Gastrocnemius medialis (tissue), 4 donors: ENCODE data around the gene FAM110D. TPM values are rescaled to one million over a fixed set of nuclear protein-coding genes. Genes with fewer than 3 reads are reported as not detected.

Experiments used
- ATAC-seq, 2 donors: fragments of 150-250 bp; one replicate each; pipeline ENCODE4 v1.9.1; 2016
- DNase-seq, 2 donors: peaks; one replicate each; pipeline ENCODE4 v3.0.0-alpha.2; 2019
- H3K27ac ChIP-seq, 4 donors: fragments of 200-600 bp; sonication (generic); 1 replicate in 1 of 4; 2 replicates in 3 of 4; pipeline ENCODE4 v1.5.1; 2016 to 2018; ENCODE audit warnings: mild to moderate bottlenecking in 2 of 4, moderate library complexity in 1 of 4
- H3K27me3 ChIP-seq, 3 donors: fragments of 200-600 bp; sonication (generic) in 2 of 3; 1 replicate in 1 of 3; 2 replicates in 2 of 3; pipeline versions ENCODE4 v1.5.1 to v1.6.0; 2016 to 2019; ENCODE audit warnings: mild to moderate bottlenecking in 1 of 3, moderate library complexity in 1 of 3
- H3K36me3 ChIP-seq, 2 donors: fragments of 200-600 bp; sonication (generic) in 1 of 2; one replicate each; pipeline ENCODE4 v1.5.1; 2017 to 2018
- H3K4me1 ChIP-seq, 2 donors: fragments of 200-600 bp; sonication (generic) in 1 of 2; one replicate each; pipeline ENCODE4 v1.5.1; 2016 to 2017; ENCODE audit warnings: mild to moderate bottlenecking in 2 of 2
- H3K4me3 ChIP-seq, 4 donors: fragments of 200-600 bp; sonication (generic) in 3 of 4; 1 replicate in 1 of 4; 2 replicates in 3 of 4; pipeline ENCODE4 v1.5.1; 2016 to 2019; ENCODE audit warnings: mild to moderate bottlenecking in 2 of 4
- H3K9me3 ChIP-seq, 3 donors: fragments of 200-600 bp; sonication (generic) in 2 of 3; 1 replicate in 1 of 3; 2 replicates in 2 of 3; pipeline ENCODE4 v1.5.1; 2016 to 2019
- CTCF ChIP-seq, 5 experiments: fragments of 450-650 bp in 3 of 5; fragments of 200-600 bp in 2 of 5; sonication (generic) in 2 of 5; IDR thresholded peaks in 4 of 5; conservative IDR thresholded peaks in 1 of 5; 1 replicate in 4 of 5; 2 replicates in 1 of 5; pipeline ENCODE4 v1.5.1; 2016 to 2019; ENCODE audit warnings: antibody characterized with exemption in 5 of 5, mild to moderate bottlenecking in 3 of 5, moderate library complexity in 3 of 5
- POLR2A ChIP-seq, 2 donors: fragments of 450-650 bp; IDR thresholded peaks; one replicate each; pipeline ENCODE4 v1.6.1; 2017; ENCODE audit warnings: antibody characterized with exemption in 2 of 2, mild to moderate bottlenecking in 2 of 2, moderate library complexity in 2 of 2
- in situ Hi-C, 4 donors: fragments of 200-750 bp; cut with MboI; loops; one replicate each; pipeline versions ENCODE4 v1.15.0 to v1.8.0; 2017; ENCODE audit warnings: low sequenced_read_pairs in 4 of 4
- intact Hi-C: fragments of 100-400 bp; cut with DNase I; formaldehyde crosslinking; loops from one replicate; pipeline ENCODE4 v1.15.1; 2023; ENCODE audit warnings: low total_unique reads
- total RNA-seq, 4 donors: library from RNA; depleted of rRNA; stranded (reverse); fragments of >200 nt; gene quantifications; one replicate each; pipeline versions ENCODE4 v1.1.0 to v1.2.3, GENCODE V29; 2016

The FAM110D gene
- 1 to 10 TPM; 3.1 to 5.2 (median 4.2) TPM for total RNA-seq

DNA sequence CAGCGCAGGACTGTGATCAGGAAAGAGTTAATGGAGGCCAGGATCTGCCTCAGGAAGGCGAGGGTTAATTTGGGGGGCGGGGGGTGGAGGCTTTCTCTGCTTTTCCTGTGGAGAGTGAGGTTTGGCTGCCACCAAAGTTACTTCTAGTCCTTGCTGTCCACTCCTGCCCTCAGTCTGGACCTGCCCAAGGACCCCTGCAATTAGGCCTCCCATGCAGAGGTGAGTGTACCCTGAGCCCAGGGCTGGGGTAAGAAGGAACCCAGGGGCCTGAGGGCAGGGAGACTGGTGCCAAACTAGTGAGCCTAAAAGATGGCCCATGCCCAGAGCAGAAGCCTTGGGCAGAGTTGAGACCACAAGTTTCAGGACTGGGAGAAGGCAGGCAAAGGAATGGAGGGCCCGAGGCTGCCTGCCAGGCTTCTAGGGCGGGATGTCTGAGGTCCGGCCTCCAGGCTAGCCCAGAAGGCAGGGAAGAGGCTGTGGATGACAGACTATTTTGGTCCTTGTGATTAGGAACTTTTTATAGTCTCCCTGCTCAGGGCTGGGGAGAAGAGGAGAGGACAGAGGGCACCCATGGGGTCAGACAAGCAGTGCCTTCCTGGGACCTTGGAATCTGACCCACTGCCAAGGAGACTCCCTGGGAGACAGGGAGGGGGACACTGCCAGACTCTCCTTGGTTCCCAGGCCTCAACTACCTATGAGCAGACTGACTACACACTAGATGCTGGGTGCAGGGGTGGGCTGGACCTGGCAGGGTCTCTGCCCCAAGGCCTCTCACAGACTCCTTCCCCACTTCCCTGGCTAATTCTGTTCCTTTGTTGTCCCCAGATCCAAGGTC, at the start of gene FAM110D:
Gene FAM110D (plus strand): TSS at position 172 of the 835 bp plus-strand sequence. CDS start 2,213 bp downstream, outside the sequence.
- H3K27ac ChIP-seq: peak within 1 kb of the TSS; percentile 32 to 81 (median 63)
- H3K4me1 ChIP-seq: peaks cover 7 to 11% of the 10 kb centered on the region in 2 donors

GRCh38 chr1:26109229-26110164, 49.4 kb upstream of the FAM110D start:
- DNase-seq: no peak
- peaks cover 28 to 36% of the 10 kb centered on the region in 2 donors for H3K4me1 ChIP-seq
- no peaks in the 10 kb centered on the region for H3K9me3 ChIP-seq
- H3K36me3 ChIP-seq: no peaks in the 10 kb centered on the region
- in situ Hi-C loops: loop anchor here in 2 of 4 donors (5.0 kb wide), 1 partner anchor 38 kb away; no protein-coding TSS in a partner anchor
- intact Hi-C loops: loop anchor here (2.0 to 5.0 kb wide), 4 partner anchors 15 to 128 kb away; no protein-coding TSS in a partner anchor
- peak overlapping the region; percentile 96 to 98 (median 97) for H3K27ac ChIP-seq
- H3K27me3 ChIP-seq: no peaks in the 10 kb centered on the region
- ATAC-seq: no peak
- H3K4me3 ChIP-seq: no peak overlapping the region
- TF ChIP-seq CTCF (IDR thresholded peaks at IDR 0.05 in 4 of 5, conservative IDR thresholded peaks at IDR 0.05 in 1 of 5) (no peak), POLR2A (IDR thresholded peaks at IDR 0.05) (no peak)

More for the DNA sequence above, at the start of gene FAM110D:
- DNase-seq: peak in 1 of 2 donors; percentile 12
- no peak for ATAC-seq
- Histone ChIP-seq H3K4me3 (peak within 1 kb of the TSS; percentile 6 to 76 (median 61)), H3K9me3 (no peaks in the 10 kb centered on the region), H3K27me3 (no peaks in the 10 kb centered on the region), H3K36me3 (no peaks in the 10 kb centered on the region)
- intact Hi-C loops: no loop called here
- in situ Hi-C loops: loop anchor here in 1 of 4 donors (25.0 kb wide), 2 partner anchors 122 to 272 kb away; partner anchors contain the start of genes PAQR7 and SLC30A2
- TF ChIP-seq POLR2A (IDR thresholded peaks at IDR 0.05) (no peak), CTCF (IDR thresholded peaks at IDR 0.05 in 4 of 5, conservative IDR thresholded peaks at IDR 0.05 in 1 of 5) (no peak)

DNA sequence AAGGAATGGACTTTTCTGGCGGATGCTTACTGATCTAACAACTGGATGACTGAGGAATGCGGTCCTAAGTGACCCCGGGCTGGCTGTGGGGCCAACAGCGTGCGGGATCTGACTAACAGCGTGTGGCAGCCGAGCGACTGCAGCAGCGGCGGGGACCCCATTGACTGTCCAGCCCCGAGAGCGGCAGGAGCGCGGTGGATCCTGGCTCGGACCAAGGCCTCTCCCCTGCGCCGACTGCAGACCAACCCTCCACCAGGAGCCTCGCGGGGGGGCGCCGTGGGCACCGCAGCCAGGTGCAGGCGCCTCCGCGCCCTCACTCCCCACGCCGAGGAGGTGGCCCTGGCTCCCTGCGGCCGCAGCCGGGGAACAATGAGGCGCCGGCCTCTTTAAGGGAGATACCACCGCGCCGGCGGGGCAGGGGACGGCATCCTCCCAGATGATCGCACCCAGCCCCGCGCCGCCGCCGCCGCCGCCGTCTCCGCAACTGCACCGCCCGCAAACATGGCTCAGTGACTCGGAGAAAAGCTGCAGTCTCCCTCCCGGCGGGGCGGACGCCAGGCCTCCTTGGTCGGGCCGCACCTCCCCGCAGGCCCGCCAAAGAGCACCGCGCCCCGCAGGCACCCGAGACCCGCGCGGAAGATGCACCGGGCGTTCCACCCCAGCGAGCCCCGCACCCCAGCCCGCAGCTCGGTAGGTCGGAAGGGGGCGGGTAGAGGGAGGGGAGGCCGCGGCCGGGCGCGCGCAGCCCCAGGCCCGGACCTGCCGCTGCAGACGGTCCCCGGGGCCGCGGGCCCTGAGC, 47.9 kb upstream of the FAM110D start:
- no peaks in the 10 kb centered on the region for H3K27me3 ChIP-seq
- intact Hi-C loops (loop anchor here (2.0 to 5.0 kb wide), 4 partner anchors 14 to 126 kb away; no protein-coding TSS in a partner anchor), in situ Hi-C loops (no loop called here)
- peak in 1 of 2 donors; percentile 16 for TF ChIP-seq POLR2A (IDR thresholded peaks at IDR 0.05)
- no peak for TF ChIP-seq CTCF (IDR thresholded peaks at IDR 0.05 in 4 of 5, conservative IDR thresholded peaks at IDR 0.05 in 1 of 5)
- H3K27ac ChIP-seq: peak overlapping the region; percentile 96 to 98 (median 97)
- H3K9me3 ChIP-seq: no peaks in the 10 kb centered on the region
- ATAC-seq: peak; percentile 31 to 54
- DNase-seq: peak; percentile 49 to 74
- H3K36me3 ChIP-seq: no peaks in the 10 kb centered on the region
- H3K4me3 ChIP-seq: peak overlapping the region; percentile 89 to 96 (median 96)
- peaks cover 35 to 44% of the 10 kb centered on the region in 2 donors for H3K4me1 ChIP-seq
